ENCODE results near the gene IFT20. TPM values are rescaled to one million over a fixed set of nuclear protein-coding genes. Genes with fewer than 3 reads are reported as not detected.
A peak's percentile ranks its signal among the peaks of the same experiment; 100 is the strongest.

The IFT20 gene
- total and polyA plus RNA-seq, 2 of the 13 experiments (the other 11 are each of a cell fraction or from before 2014, with no cell fraction given), result 28.0 to 37.8 TPM

GRCh38 chr17:28368306-28368831 is 33.1 kb upstream of the IFT20 start (continued):
- TF ChIP-seq NFAT5 (CRISPR knock-in tag; IDR thresholded peaks at IDR 0.05), result no peak
- TF ChIP-seq ZNF598 (CRISPR knock-in tag; IDR thresholded peaks at IDR 0.05; ENCODE audit: borderline replicate concordance), result no peak
- no peak for TF ChIP-seq MEIS1 (CRISPR knock-in tag; IDR thresholded peaks at IDR 0.05; ENCODE audit: borderline replicate concordance)
- peak; percentile 89 for TF ChIP-seq ZNF264 (CRISPR knock-in tag; IDR thresholded peaks at IDR 0.05)
- TF ChIP-seq ZNF816 (CRISPR knock-in tag; IDR thresholded peaks at IDR 0.05; ENCODE audit: borderline replicate concordance), result no peak
- peak; percentile 71 for TF ChIP-seq FOXA1 (IDR thresholded peaks at IDR 0.05)
- peak; percentile 93 for TF ChIP-seq FOXA1 (CRISPR knock-in tag; IDR thresholded peaks at IDR 0.05)
- peak; percentile 63; the same call in 1 of the 2 replicates for TF ChIP-seq ZNF607 (CRISPR knock-in tag; IDR thresholded peaks at IDR 0.05; ENCODE audit: borderline replicate concordance)
- peak; percentile 59; the same call in 1 of the 2 replicates for TF ChIP-seq JUND (CRISPR knock-in tag; IDR thresholded peaks at IDR 0.05)
- no peak for TF ChIP-seq ZNF235 (CRISPR knock-in tag; IDR thresholded peaks at IDR 0.05; ENCODE audit: borderline replicate concordance)
- peak; percentile 73; the same call in 1 of the 2 replicates for TF ChIP-seq THRA (CRISPR knock-in tag; IDR thresholded peaks at IDR 0.05; ENCODE audit: borderline replicate concordance)
- peak; percentile 74; the same call in 1 of the 2 replicates for TF ChIP-seq PHF21A (CRISPR knock-in tag; IDR thresholded peaks at IDR 0.05)
- 0 out of 2 replicates have a peak, but pooled peaks have one; percentile 37 for TF ChIP-seq KDM2A (CRISPR knock-in tag; IDR thresholded peaks at IDR 0.05; ENCODE audit: borderline replicate concordance, low read depth)
- no peak for TF ChIP-seq ZBTB25 (CRISPR knock-in tag; IDR thresholded peaks at IDR 0.05)
- no peak for TF ChIP-seq SYNCRIP (IDR thresholded peaks at IDR 0.05; ENCODE audit: insufficient read depth, low read depth, low read length)
- peak; percentile 59; the same call in 1 of the 2 replicates for TF ChIP-seq ZNF512B (CRISPR knock-in tag; IDR thresholded peaks at IDR 0.05; ENCODE audit: borderline replicate concordance)
- TF ChIP-seq ZNF136 (CRISPR knock-in tag; IDR thresholded peaks at IDR 0.05; ENCODE audit: low read depth), result no peak

Measured in HepG2 (cell line).